CD14-positive monocyte (primary cell): Measurements from ENCODE around the gene DPF3. TPM values are rescaled to one million over a fixed set of nuclear protein-coding genes. Genes with fewer than 3 reads are reported as not detected.

Source experiments
- DNase-seq, 3 donors: peaks; one replicate each; pipeline ENCODE4 v3.0.0-alpha.2; 2011 to 2022
- H2AFZ ChIP-seq: 2 replicates; pipeline ENCODE4 v1.6.0; 2012; ENCODE audit warnings: mild to moderate bottlenecking, low read depth, low read length, inconsistent platforms; ENCODE audit not compliant: insufficient read depth, poor library complexity, severe bottlenecking
- H3K27ac ChIP-seq, 2 donors: 1 replicate in 1 of 2; 2 replicates in 1 of 2; pipeline ENCODE4 v1.5.1; 2012 to 2013; ENCODE audit warnings: low read length in 2 of 2, control low read depth in 1 of 2, inconsistent platforms in 1 of 2, low read depth in 1 of 2, mild to moderate bottlenecking in 1 of 2
- H3K27me3 ChIP-seq, 2 donors: one replicate each; pipeline versions ENCODE4 v1.6.0 to v1.6.1; 2011 to 2013; ENCODE audit warnings: low read length in 2 of 2; ENCODE audit not compliant: control insufficient read depth in 2 of 2, insufficient read depth in 2 of 2
- H3K36me3 ChIP-seq, 2 donors: replicated peaks in 1 of 2; 1 replicate in 1 of 2; 2 replicates in 1 of 2; pipeline versions ENCODE4 v1.5.1 to v1.6.1; 2012 to 2013; ENCODE audit warnings: low read length in 2 of 2, control low read depth in 1 of 2, inconsistent platforms in 1 of 2, mild to moderate bottlenecking in 1 of 2; ENCODE audit not compliant: insufficient read depth in 2 of 2, control insufficient read depth in 1 of 2
- H3K4me1 ChIP-seq, 2 donors: 1 replicate in 1 of 2; 2 replicates in 1 of 2; pipeline versions ENCODE4 v1.5.1 to v1.6.1; 2012 to 2013; ENCODE audit warnings: low read length in 2 of 2, control low read depth in 1 of 2, inconsistent platforms in 1 of 2, mild to moderate bottlenecking in 1 of 2, moderate library complexity in 1 of 2; ENCODE audit not compliant: insufficient read depth in 2 of 2, control insufficient read depth in 1 of 2
- H3K4me2 ChIP-seq: replicated peaks from 2 replicates; pipeline ENCODE3; 2012; ENCODE audit warnings: low read length, moderate library complexity, mild to moderate bottlenecking; ENCODE audit not compliant: poor library complexity, severe bottlenecking; ENCODE audit errors: extremely low read depth
- H3K4me3 ChIP-seq, 3 experiments: fragments of 200-600 bp in 1 of 3; sonication (generic) in 1 of 3; replicated peaks in 1 of 3; 1 replicate in 2 of 3; 2 replicates in 1 of 3; pipeline ENCODE4 v1.5.1; 2011 to 2013; ENCODE audit warnings: low read length in 3 of 3, mild to moderate bottlenecking in 3 of 3, control low read depth in 2 of 3, low read depth in 2 of 3, inconsistent platforms in 1 of 3, moderate library complexity in 1 of 3
- H3K79me2 ChIP-seq: 2 replicates; pipeline ENCODE4 v1.6.0; 2012; ENCODE audit warnings: mild to moderate bottlenecking, control low read depth, inconsistent platforms, low read length, moderate library complexity; ENCODE audit not compliant: insufficient read depth
- H3K9ac ChIP-seq: 2 replicates; pipeline ENCODE4 v1.6.0; 2017; ENCODE audit warnings: low read length, mild to moderate bottlenecking; ENCODE audit not compliant: insufficient read depth, poor library complexity, severe bottlenecking
- H3K9me3 ChIP-seq, 2 donors: replicated peaks in 1 of 2; 1 replicate in 1 of 2; 2 replicates in 1 of 2; pipeline versions ENCODE4 v1.5.1 to v1.6.1; 2012 to 2013; ENCODE audit warnings: low read length in 2 of 2, control low read depth in 1 of 2; ENCODE audit not compliant: control insufficient read depth in 1 of 2, insufficient read depth in 1 of 2
- H4K20me1 ChIP-seq: 2 replicates; pipeline ENCODE4 v1.6.0; 2012; ENCODE audit warnings: mild to moderate bottlenecking, low read length, control low read depth, moderate library complexity; ENCODE audit not compliant: insufficient read depth
- H3K27ac Mint-ChIP-seq, 7 donors: one replicate each; pipeline ENCODE4 v1.8.0; 2020; ENCODE audit warnings: mild to moderate bottlenecking in 7 of 7, mixed read lengths in 7 of 7, moderate library complexity in 6 of 7, inconsistent platforms in 2 of 7
- H3K27me3 Mint-ChIP-seq, 3 donors: one replicate each; pipeline ENCODE4 v1.8.0; 2021 to 2022; ENCODE audit warnings: low read depth in 3 of 3, mild to moderate bottlenecking in 3 of 3, mixed read lengths in 3 of 3, moderate library complexity in 3 of 3, inconsistent platforms in 1 of 3
- H3K36me3 Mint-ChIP-seq, 2 donors: one replicate each; pipeline ENCODE4 v1.8.0; 2020; ENCODE audit warnings: mixed read lengths in 2 of 2, inconsistent platforms in 1 of 2, mild to moderate bottlenecking in 1 of 2
- H3K4me1 Mint-ChIP-seq: one replicate; pipeline ENCODE4 v1.8.0; 2020; ENCODE audit warnings: mild to moderate bottlenecking, mixed read lengths
- H3K4me3 Mint-ChIP-seq, 2 donors: one replicate each; pipeline ENCODE4 v1.8.0; 2020; ENCODE audit warnings: mild to moderate bottlenecking in 2 of 2, mixed read lengths in 2 of 2, moderate library complexity in 1 of 2
- H3K9me3 Mint-ChIP-seq, 7 donors: one replicate each; pipeline ENCODE4 v1.8.0; 2020 to 2022; ENCODE audit warnings: mixed read lengths in 7 of 7, mild to moderate bottlenecking in 6 of 7, moderate library complexity in 6 of 7, inconsistent platforms in 2 of 7
- WGBS: methylation state at CpG from one replicate; pipeline ENCODE4 v1.1.5; 2013; ENCODE audit warnings: missing lambda C conversion rate; ENCODE audit not compliant: insufficient coverage; 5-methylcytosine and 5-hydroxymethylcytosine counted together
- intact Hi-C, 2 donors: fragments of 100-400 bp; cut with micrococcal nuclease; formaldehyde crosslinking; loops; one replicate each; pipeline versions ENCODE4 v1.15.0 to v1.15.1; 2023
- polyA plus RNA-seq, 3 donors: library from polyadenylated mRNA; depleted of rRNA in 1 of 3; unstranded in 2 of 3; stranded (reverse) in 1 of 3; fragments of 300-500 nt in 2 of 3; fragments of >200 nt in 1 of 3; fragmentation: Illumina TruSeq in 2 of 3; gene quantifications; 1 replicate in 2 of 3; 2 replicates in 1 of 3; pipeline ENCODE4 v1.2.3, GENCODE V29; 2012 to 2021
- TF ChIP-seq, protein P1 (sequence below): fragments of 200-600 bp; IDR thresholded peaks from one replicate; pipeline ENCODE4 v1.8.0; 2022; ENCODE audit warnings: antibody characterized with exemption, mild to moderate bottlenecking

Gene DPF3
- polyA plus RNA-seq, 3 donors = 0.33 to 0.39 TPM; not detected in 1

DNA sequence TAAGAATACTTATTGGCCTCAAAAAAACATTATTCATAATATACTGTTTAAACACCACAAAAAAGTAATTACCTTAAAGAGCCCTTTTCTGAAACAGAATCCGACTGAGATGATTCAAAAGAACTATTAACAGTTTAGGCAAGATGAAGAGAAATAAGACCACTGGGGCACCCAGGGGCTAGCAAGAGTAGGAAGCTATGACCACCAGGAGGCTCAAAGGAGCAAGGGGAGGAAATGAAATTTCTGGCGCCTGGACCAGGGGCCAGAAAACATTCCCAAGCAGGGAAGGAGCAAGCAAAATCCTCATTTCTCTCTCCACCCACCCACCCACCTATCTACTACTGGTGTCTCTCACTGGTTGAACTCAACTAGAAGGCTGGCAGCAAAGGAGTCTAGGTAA, 26.1 kb upstream of the DPF3 start:
- Histone ChIP-seq H3K4me1 (no peaks in the 10 kb centered on the region), H3K27ac (no peak overlapping the region), H3K36me3 (no peaks in the 10 kb centered on the region), H3K4me3 (no peak overlapping the region), H2AFZ (no peak overlapping the region), H3K9me3 (no peaks in the 10 kb centered on the region), H3K4me2 (no peak overlapping the region), H3K79me2 (no peaks in the 10 kb centered on the region), H4K20me1 (no peaks in the 10 kb centered on the region), H3K9ac (no peak overlapping the region), H3K27me3 (peaks cover 13 to 15% of the 10 kb centered on the region in 2 donors)
- peaks cover 0 to 6% (median 0%) of the 10 kb centered on the region in 7 donors for H3K9me3 Mint-ChIP-seq
- intact Hi-C loops = no loop called here
- H3K36me3 Mint-ChIP-seq = no peaks in the 10 kb centered on the region
- no peaks in the 10 kb centered on the region for H3K4me1 Mint-ChIP-seq
- H3K27me3 Mint-ChIP-seq = peaks cover 28 to 45% (median 28%) of the 10 kb centered on the region in 3 donors
- no peak overlapping the region for H3K4me3 Mint-ChIP-seq
- TF ChIP-seq, protein P1, sequence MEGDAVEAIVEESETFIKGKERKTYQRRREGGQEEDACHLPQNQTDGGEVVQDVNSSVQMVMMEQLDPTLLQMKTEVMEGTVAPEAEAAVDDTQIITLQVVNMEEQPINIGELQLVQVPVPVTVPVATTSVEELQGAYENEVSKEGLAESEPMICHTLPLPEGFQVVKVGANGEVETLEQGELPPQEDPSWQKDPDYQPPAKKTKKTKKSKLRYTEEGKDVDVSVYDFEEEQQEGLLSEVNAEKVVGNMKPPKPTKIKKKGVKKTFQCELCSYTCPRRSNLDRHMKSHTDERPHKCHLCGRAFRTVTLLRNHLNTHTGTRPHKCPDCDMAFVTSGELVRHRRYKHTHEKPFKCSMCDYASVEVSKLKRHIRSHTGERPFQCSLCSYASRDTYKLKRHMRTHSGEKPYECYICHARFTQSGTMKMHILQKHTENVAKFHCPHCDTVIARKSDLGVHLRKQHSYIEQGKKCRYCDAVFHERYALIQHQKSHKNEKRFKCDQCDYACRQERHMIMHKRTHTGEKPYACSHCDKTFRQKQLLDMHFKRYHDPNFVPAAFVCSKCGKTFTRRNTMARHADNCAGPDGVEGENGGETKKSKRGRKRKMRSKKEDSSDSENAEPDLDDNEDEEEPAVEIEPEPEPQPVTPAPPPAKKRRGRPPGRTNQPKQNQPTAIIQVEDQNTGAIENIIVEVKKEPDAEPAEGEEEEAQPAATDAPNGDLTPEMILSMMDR = no peak
- DNase-seq = no peak
- no CpG with 5 or more reads among the region's 2 CpGs for WGBS
- H3K27ac Mint-ChIP-seq = no peak overlapping the region

DNA sequence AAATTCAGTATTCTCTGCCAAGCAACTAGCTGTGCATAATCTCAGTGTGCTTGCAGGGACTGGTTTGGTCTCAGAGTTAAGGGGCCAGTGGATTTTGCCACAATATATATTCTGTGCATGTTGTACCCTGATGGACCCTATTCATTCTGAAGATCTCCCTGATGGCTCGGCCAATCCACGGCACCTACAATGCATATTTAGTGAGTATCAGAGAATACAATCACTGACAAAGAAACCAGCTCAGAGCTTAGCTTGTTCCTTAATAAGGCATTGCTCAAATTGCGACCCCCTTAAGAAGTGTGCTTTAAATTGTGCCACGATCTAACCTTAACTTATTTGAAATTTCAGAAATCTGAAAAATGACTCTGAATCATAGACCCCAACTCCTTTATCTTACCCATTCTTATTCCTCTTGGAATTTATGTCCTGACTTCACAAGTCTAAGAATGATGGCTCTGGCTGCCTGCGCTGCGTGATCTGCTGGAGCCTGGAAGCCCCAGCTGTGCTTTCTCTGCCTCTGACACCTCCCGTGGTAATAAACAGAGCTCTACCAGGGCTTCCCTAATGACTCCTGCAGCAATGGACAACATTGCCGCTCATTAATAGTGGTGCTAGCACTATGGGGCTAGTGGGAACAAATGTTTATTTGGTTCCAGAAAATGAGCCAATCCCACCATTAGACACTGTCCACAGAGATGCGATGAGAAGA, 23.3 kb upstream of the DPF3 start:
- TF ChIP-seq, protein P1 = no peak
- Mint-ChIP-seq H3K4me1 (no peaks in the 10 kb centered on the region), H3K36me3 (no peaks in the 10 kb centered on the region), H3K27ac (no peak overlapping the region), H3K27me3 (peaks cover 17 to 38% (median 26%) of the 10 kb centered on the region in 3 donors), H3K4me3 (no peak overlapping the region), H3K9me3 (peaks cover 0 to 3% (median 0%) of the 10 kb centered on the region in 7 donors)
- WGBS = 91% methylated on average over 4 of the region's 9 CpGs
- Histone ChIP-seq H3K4me3 (no peak overlapping the region), H3K27me3 (peaks cover 13 to 15% of the 10 kb centered on the region in 2 donors), H4K20me1 (no peaks in the 10 kb centered on the region), H3K4me2 (no peak overlapping the region), H3K27ac (no peak overlapping the region), H3K4me1 (no peaks in the 10 kb centered on the region), H3K9ac (no peak overlapping the region), H3K36me3 (no peaks in the 10 kb centered on the region), H3K79me2 (no peaks in the 10 kb centered on the region), H2AFZ (no peak overlapping the region), H3K9me3 (no peaks in the 10 kb centered on the region)
- no peak for DNase-seq
- intact Hi-C loops = no loop called here
